HG03442 (cell line): ENCODE measurements around the gene TNFAIP3.
"Not testable (repeated sequence)": the region's sequence is repeated elsewhere in the genome, so short reads cannot be mapped to it uniquely, and the experiment has no call there.

Experiments used
- ATAC-seq: cut with Tn5 transposase; IDR thresholded peaks from one replicate; pipeline ENCODE4 v1.9.1; 2021; ENCODE audit warnings: mild to moderate bottlenecking, moderate library complexity; ENCODE audit not compliant: unreplicated experiment

TNFAIP3 gene

GRCh38 chr6:137877113-137877512 is 10.1 kb downstream of the TNFAIP3 start:
- no peak for ATAC-seq

- ATAC-seq = no peak
Observed at GRCh38 chr6:137877606-137878005, 10.5 kb downstream of the TNFAIP3 start.

GRCh38 chr6:137878029-137878428 is 11.0 kb downstream of the TNFAIP3 start:
- ATAC-seq = no peak

GRCh38 chr6:137878486-137879285 is 11.6 kb downstream of the TNFAIP3 start:
- no peak for ATAC-seq

- no peak for ATAC-seq
Observed at GRCh38 chr6:137879299-137879698, 12.2 kb downstream of the TNFAIP3 start.

GRCh38 chr6:137879885-137880745 is 13.1 kb downstream of the TNFAIP3 start:
- no peak for ATAC-seq

GRCh38 chr6:137880746-137881521 is 13.9 kb downstream of the TNFAIP3 start:
- no peak for ATAC-seq

- ATAC-seq = no peak
Observed at GRCh38 chr6:137881522-137881886, 14.4 kb downstream of the TNFAIP3 start.

GRCh38 chr6:137882225-137882961 is 15.3 kb downstream of the TNFAIP3 start:
- ATAC-seq = no peak

- no peak for ATAC-seq
Observed at GRCh38 chr6:137883400-137884148, 16.5 kb downstream of the TNFAIP3 start.

GRCh38 chr6:137884149-137884909 is 17.3 kb downstream of the TNFAIP3 start:
- ATAC-seq = no peak

GRCh38 chr6:137884910-137885229 is 17.8 kb downstream of the TNFAIP3 start:
- not testable (repeated sequence) for ATAC-seq

GRCh38 chr6:137886226-137886625 is 19.2 kb downstream of the TNFAIP3 start:
- not testable (repeated sequence) for ATAC-seq

- no peak for ATAC-seq
Observed at GRCh38 chr6:137890983-137891537, 24.0 kb downstream of the TNFAIP3 start.

GRCh38 chr6:137892271-137892708 is 25.2 kb downstream of the TNFAIP3 start:
- peak; percentile 58 for ATAC-seq

GRCh38 chr6:137893181-137893580 is 26.1 kb downstream of the TNFAIP3 start:
- ATAC-seq = no peak

- ATAC-seq = no peak
Observed at GRCh38 chr6:137893726-137894125, 26.7 kb downstream of the TNFAIP3 start.

GRCh38 chr6:137894378-137894777 is 27.3 kb downstream of the TNFAIP3 start:
- ATAC-seq = not testable (repeated sequence)
